GM12878 (cell line): ENCODE measurements around the gene LBR. TPM values are rescaled to one million over a fixed set of nuclear protein-coding genes. Genes with fewer than 3 reads are reported as not detected.

Experiments used
- ATAC-seq: fragments of 200-7000 bp; cut with Tn5 transposase; 3 replicates; pipeline ENCODE4 v1.9.1; 2020; ENCODE audit warnings: mild to moderate bottlenecking, moderate library complexity
- BruUV-seq: library from RNA; stranded (reverse); fragments of 400-500 nt; replicated peaks from 2 replicates; lab custom pipeline; 2021; lab: Mats Ljungman, UMichigan
- CTCF ChIA-PET: fragments of 300-600 bp; sonication (Branson Sonifier 250); formaldehyde crosslinking; extraction: SDS; loops from one replicate; lab custom pipeline; 2021; ENCODE audit warnings: inconsistent platforms; lab: Yijun Ruan, JAX
- POLR2A ChIA-PET: fragments of 350-600 bp; formaldehyde crosslinking; extraction: SDS; loops from one replicate; lab custom pipeline; 2021; ENCODE audit warnings: inconsistent platforms; lab: Charles Lee
- RAD21 ChIA-PET: fragments of 300-600 bp; sonication (Branson Sonifier 250); formaldehyde crosslinking; loops from one replicate; lab custom pipeline; 2023; ENCODE audit warnings: antibody characterized with exemption; ENCODE audit not compliant: unreplicated experiment; lab: Charles Lee
- SMC1A ChIA-PET: fragments of 300-600 bp; sonication (Branson Sonifier 250); formaldehyde crosslinking; loops from one replicate; lab custom pipeline; 2023; ENCODE audit not compliant: unreplicated experiment, uncharacterized antibody; lab: Charles Lee
- DNase-seq: peaks from one replicate; pipeline ENCODE4 v3.0.0-alpha.2; 2011; ENCODE audit warnings: low read depth, low spot score
- FAIRE-seq: peaks from 3 replicates; lab custom pipeline; 2011; peaks lifted over from hg19 to GRCh38; lab: Jason Lieb, UNC
- H2AFZ ChIP-seq: 2 replicates; pipeline ENCODE4 v1.6.0; 2011; ENCODE audit warnings: low read depth, low read length, control low read depth; ENCODE audit not compliant: control insufficient read depth
- H3K27ac ChIP-seq: 2 replicates; pipeline ENCODE4 v1.5.1; 2011; ENCODE audit warnings: control low read depth; ENCODE audit not compliant: control insufficient read depth, insufficient read depth
- H3K27me3 ChIP-seq, 2 experiments: replicated peaks in 1 of 2; 2 replicates each; pipeline versions ENCODE4 v1.6.0 to v1.6.1; 2011; ENCODE audit warnings: low read length in 1 of 2; ENCODE audit not compliant: control insufficient read depth in 2 of 2, insufficient read depth in 2 of 2
- H3K36me3 ChIP-seq, 2 experiments: 2 replicates each; pipeline ENCODE4 v1.5.1; 2011; ENCODE audit warnings: low read length in 1 of 2; ENCODE audit not compliant: control insufficient read depth in 2 of 2, insufficient read depth in 2 of 2
- H3K4me1 ChIP-seq: 2 replicates; pipeline ENCODE4 v1.6.1; 2011; ENCODE audit warnings: mild to moderate bottlenecking, low read length, moderate library complexity, mixed read lengths; ENCODE audit not compliant: control insufficient read depth, insufficient read depth
- H3K4me2 ChIP-seq: 2 replicates; pipeline ENCODE4 v1.6.0; 2011; ENCODE audit warnings: control low read depth; ENCODE audit not compliant: control insufficient read depth, insufficient read depth
- H3K4me3 ChIP-seq: fragments of 200-600 bp; sonication (generic); 2 replicates; pipeline ENCODE4 v1.5.1; 2016
- H3K79me2 ChIP-seq: 2 replicates; pipeline ENCODE4 v1.6.0; 2011; ENCODE audit warnings: low read length; ENCODE audit not compliant: control insufficient read depth, insufficient read depth
- H3K9ac ChIP-seq: 2 replicates; pipeline ENCODE4 v1.8.0; 2011; ENCODE audit warnings: low read length, control low read depth, mixed read lengths; ENCODE audit not compliant: control insufficient read depth, insufficient read depth
- H3K9me3 ChIP-seq: replicated peaks from 3 replicates; pipeline ENCODE4 v1.5.1; 2011; ENCODE audit warnings: mild to moderate bottlenecking, low read length; ENCODE audit not compliant: control insufficient read depth, insufficient read depth
- H4K20me1 ChIP-seq: 2 replicates; pipeline ENCODE4 v1.6.0; 2011; ENCODE audit not compliant: control insufficient read depth, insufficient read depth
- BRCA1 ChIP-seq: IDR thresholded peaks from 2 replicates; pipeline ENCODE4 v1.6.1; 2011; ENCODE audit warnings: low read depth, low read length, improper control_type of control experiment
- IKZF2 ChIP-seq, 2 experiments: fragments of 450-650 bp; IDR thresholded peaks; 2 replicates each; pipeline ENCODE4 v1.6.1; 2017; ENCODE audit warnings: mild to moderate bottlenecking in 2 of 2, moderate library complexity in 2 of 2
- RELA ChIP-seq: fragments of 450-650 bp; IDR thresholded peaks from 2 replicates; pipeline ENCODE4 v1.8.0; 2014; ENCODE audit warnings: borderline replicate concordance; ENCODE audit not compliant: partially characterized antibody
- SREBF2 ChIP-seq: IDR thresholded peaks from 2 replicates; pipeline ENCODE4 v1.6.1; 2012; ENCODE audit warnings: mild to moderate bottlenecking, low read length
- ZBED1 ChIP-seq: IDR thresholded peaks from 2 replicates; pipeline ENCODE4 v1.6.1; 2016; ENCODE audit warnings: borderline replicate concordance
- WGBS: methylation state at CpG from one replicate; pipeline ENCODE4 v1.1.6; 2016; ENCODE audit warnings: low lambda C conversion rate; ENCODE audit not compliant: insufficient replicate concordance, insufficient coverage; ENCODE audit errors: missing lambda C conversion rate; 5-methylcytosine and 5-hydroxymethylcytosine counted together
- in situ Hi-C: fragments of 300-500 bp; cut with MboI; formaldehyde crosslinking; loops from 9 replicates; pipeline ENCODE4 v1.14.3; 2018; ENCODE audit warnings: mixed read lengths
- intact Hi-C: fragments of 100-400 bp; cut with micrococcal nuclease; formaldehyde crosslinking; loops from one replicate; pipeline ENCODE4 v1.14.2; 2022; ENCODE audit not compliant: unreplicated experiment
- polyA plus RNA-seq, 11 experiments: library from polyadenylated mRNA; depleted of rRNA in 4 of 11; unstranded in 6 of 11; stranded (reverse) in 5 of 11; fragments of >200 nt; fragmentation: Nextera tagmentation in 4 of 11; fragmentation: Illumina TruSeq in 1 of 11; extraction: Ambion mirVana in 4 of 11; extraction: Trizol in 1 of 11; gene quantifications; 1 replicate in 1 of 11; 2 replicates in 10 of 11; pipeline versions ENCODE4 v1.2.1 to v1.2.3, GENCODE V29; 2011 to 2016; ENCODE audit warnings: inconsistent platforms in 2 of 11, missing spikeins in 2 of 11, low read depth in 1 of 11
- total RNA-seq, 4 experiments: library from RNA; depleted of rRNA in 3 of 4; stranded (reverse); fragments of >200 nt in 3 of 4; fragmentation: Illumina TruSeq in 1 of 4; extraction: Trizol in 1 of 4; gene quantifications; 2 replicates each; pipeline versions ENCODE4 v1.2.1 to v1.2.3, GENCODE V29; 2013 to 2021
- TF ChIP-seq, protein P1 (sequence below): IDR thresholded peaks from 2 replicates; pipeline ENCODE4 v1.6.1; 2012; ENCODE audit warnings: improper control_type of control experiment, low read depth, low read length; ENCODE audit not compliant: insufficient replicate concordance
- TF ChIP-seq, protein P2 (sequence below): fragments of 450-650 bp; IDR thresholded peaks from 2 replicates; pipeline ENCODE4 v1.6.1; 2016; ENCODE audit warnings: mild to moderate bottlenecking

LBR gene
- total and polyA plus RNA-seq, 10 of the 15 experiments (the other 5 are each of a cell fraction or from before 2014, with no cell fraction given) = 81.8 to 178 (median 114) TPM

DNA sequence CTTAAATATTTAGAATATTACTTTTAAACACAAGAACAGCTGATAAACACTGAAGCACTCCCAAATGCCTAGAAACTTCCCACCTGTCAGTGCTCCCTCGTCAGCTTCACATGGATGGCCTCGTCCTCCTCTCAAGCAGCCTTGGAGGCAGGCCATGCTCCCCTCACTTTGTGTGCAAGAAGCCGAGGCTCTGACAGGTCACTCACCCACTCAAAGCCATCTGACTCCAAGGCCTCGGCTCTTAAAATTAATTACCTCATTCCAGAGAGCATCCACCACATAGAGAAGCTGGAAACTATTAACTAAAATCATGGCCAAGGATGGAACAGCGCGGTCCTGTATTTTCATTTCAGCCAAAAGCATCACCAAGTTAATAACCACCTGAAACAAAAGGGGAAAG lies 17.8 kb downstream of the LBR start (continued):
- TF ChIP-seq SREBF2 = no peak
- no peak for TF ChIP-seq RELA
- TF ChIP-seq, protein P1, sequence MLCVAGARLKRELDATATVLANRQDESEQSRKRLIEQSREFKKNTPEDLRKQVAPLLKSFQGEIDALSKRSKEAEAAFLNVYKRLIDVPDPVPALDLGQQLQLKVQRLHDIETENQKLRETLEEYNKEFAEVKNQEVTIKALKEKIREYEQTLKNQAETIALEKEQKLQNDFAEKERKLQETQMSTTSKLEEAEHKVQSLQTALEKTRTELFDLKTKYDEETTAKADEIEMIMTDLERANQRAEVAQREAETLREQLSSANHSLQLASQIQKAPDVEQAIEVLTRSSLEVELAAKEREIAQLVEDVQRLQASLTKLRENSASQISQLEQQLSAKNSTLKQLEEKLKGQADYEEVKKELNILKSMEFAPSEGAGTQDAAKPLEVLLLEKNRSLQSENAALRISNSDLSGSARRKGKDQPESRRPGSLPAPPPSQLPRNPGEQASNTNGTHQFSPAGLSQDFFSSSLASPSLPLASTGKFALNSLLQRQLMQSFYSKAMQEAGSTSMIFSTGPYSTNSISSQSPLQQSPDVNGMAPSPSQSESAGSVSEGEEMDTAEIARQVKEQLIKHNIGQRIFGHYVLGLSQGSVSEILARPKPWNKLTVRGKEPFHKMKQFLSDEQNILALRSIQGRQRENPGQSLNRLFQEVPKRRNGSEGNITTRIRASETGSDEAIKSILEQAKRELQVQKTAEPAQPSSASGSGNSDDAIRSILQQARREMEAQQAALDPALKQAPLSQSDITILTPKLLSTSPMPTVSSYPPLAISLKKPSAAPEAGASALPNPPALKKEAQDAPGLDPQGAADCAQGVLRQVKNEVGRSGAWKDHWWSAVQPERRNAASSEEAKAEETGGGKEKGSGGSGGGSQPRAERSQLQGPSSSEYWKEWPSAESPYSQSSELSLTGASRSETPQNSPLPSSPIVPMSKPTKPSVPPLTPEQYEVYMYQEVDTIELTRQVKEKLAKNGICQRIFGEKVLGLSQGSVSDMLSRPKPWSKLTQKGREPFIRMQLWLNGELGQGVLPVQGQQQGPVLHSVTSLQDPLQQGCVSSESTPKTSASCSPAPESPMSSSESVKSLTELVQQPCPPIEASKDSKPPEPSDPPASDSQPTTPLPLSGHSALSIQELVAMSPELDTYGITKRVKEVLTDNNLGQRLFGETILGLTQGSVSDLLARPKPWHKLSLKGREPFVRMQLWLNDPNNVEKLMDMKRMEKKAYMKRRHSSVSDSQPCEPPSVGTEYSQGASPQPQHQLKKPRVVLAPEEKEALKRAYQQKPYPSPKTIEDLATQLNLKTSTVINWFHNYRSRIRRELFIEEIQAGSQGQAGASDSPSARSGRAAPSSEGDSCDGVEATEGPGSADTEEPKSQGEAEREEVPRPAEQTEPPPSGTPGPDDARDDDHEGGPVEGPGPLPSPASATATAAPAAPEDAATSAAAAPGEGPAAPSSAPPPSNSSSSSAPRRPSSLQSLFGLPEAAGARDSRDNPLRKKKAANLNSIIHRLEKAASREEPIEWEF = no peak
- TF ChIP-seq ZBED1 = no peak
- TF ChIP-seq BRCA1 = no peak
- TF ChIP-seq, protein P2, sequence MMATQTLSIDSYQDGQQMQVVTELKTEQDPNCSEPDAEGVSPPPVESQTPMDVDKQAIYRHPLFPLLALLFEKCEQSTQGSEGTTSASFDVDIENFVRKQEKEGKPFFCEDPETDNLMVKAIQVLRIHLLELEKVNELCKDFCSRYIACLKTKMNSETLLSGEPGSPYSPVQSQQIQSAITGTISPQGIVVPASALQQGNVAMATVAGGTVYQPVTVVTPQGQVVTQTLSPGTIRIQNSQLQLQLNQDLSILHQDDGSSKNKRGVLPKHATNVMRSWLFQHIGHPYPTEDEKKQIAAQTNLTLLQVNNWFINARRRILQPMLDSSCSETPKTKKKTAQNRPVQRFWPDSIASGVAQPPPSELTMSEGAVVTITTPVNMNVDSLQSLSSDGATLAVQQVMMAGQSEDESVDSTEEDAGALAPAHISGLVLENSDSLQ = no peak

DNA sequence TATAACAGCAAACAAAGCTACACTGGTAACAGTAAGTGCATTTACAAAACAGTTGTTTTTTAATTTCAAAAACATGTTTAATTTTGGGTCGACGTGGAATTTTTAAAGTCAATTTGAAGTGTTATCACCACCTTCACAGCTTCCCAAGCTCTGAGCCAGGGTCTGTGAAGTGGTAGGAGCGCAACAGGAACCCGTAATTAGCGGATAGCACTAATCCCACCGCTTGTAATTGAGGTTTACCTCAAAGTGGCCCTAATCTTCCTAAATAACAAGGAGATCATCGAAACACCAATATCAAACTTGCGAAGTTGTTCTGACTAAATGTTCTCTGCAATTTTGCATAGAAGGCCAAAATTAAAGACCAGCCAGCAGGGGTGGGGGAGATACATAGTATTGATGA lies 18.8 kb downstream of the LBR start:
- Histone ChIP-seq H3K4me1 (no peaks in the 10 kb centered on the region), H4K20me1 (no peaks in the 10 kb centered on the region), H3K36me3 (peaks cover 19 to 44% of the 10 kb centered on the region in 2 experiments), H3K27me3 (no peaks in the 10 kb centered on the region), H3K27ac (no peak overlapping the region), H3K9me3 (no peaks in the 10 kb centered on the region), H2AFZ (no peak overlapping the region), H3K9ac (no peak overlapping the region), H3K4me2 (no peak overlapping the region), H3K4me3 (no peak overlapping the region), H3K79me2 (no peaks in the 10 kb centered on the region)
- no peak for FAIRE-seq
- RAD21 ChIA-PET = no interaction called here
- POLR2A ChIA-PET = no interaction called here
- in situ Hi-C loops (no loop called here), intact Hi-C loops (no loop called here)
- no TSS peak for BruUV-seq
- no peak for DNase-seq
- ATAC-seq = no peak
- 98% methylated on average over 8 of the region's 8 CpGs for WGBS
- CTCF ChIA-PET = interaction anchor here (1.8 kb wide), 1 partner anchor 16 kb away, joined by 4 read pairs; no protein-coding TSS in a partner anchor
- TF ChIP-seq IKZF2 (IDR thresholded peaks at IDR 0.05) = no peak
- SMC1A ChIA-PET = interaction anchor here (1.2 to 1.3 kb wide), 2 partner anchors 9 to 16 kb away, joined by 3 to 4 read pairs; no protein-coding TSS in a partner anchor
